ENCODE results near the gene TXNRD2.
"Not testable (repeated sequence)": the region's sequence is repeated elsewhere in the genome, so short reads cannot be mapped to it uniquely, and the experiment has no call there.

Gene TXNRD2

DNA sequence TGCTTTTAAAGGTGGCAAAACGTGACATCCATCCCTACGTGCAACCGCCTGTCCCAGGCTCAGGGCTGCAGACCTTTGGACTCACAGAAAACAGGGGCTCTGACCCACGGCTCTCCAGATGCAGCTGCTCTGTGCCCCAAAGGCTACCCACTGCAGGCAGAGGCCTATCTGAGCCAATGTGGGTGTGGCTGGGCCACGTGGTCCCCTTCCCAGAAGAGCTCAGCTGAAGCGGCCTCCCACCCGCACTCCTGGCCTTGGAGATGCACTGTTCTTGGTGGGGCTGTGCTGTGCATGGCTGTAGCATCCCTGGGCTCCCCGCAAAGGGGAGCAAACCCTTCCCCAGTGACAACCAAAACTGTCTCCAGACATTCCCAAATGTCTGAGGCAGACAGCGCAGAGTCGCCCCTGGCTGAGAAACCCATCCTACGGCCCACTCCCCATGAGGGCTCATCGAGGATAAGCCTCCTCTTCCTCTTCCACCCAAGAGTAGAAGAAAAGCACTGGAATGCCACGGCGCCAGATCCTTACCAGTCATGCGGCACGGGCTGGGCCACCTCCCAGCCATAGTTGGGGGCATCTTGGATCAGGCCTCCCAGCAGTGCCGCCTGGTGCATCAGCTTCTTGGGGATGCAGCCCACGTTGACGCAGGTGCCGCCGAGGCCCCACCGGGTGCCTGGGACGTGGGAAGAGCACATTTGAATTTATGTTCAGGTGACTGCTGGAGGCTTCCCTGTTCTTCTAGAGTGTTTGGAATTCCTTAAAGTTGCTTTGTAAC lies 23.1 kb downstream of the TXNRD2 start:
- DNase-seq: no peak

GRCh38 chr22:19917389-19918138 lies 24.1 kb downstream of the TXNRD2 start:
- no peak for DNase-seq

- DNase-seq: no peak
Measured at GRCh38 chr22:19916941-19917340, 24.7 kb downstream of the TXNRD2 start.

- no peak for DNase-seq
Measured at GRCh38 chr22:19916006-19916405, 25.6 kb downstream of the TXNRD2 start.

- DNase-seq: no peak
Measured at GRCh38 chr22:19915287-19915954, 26.2 kb downstream of the TXNRD2 start.

GRCh38 chr22:19914201-19914943 lies 27.2 kb downstream of the TXNRD2 start:
- DNase-seq: no peak

GRCh38 chr22:19913337-19913936 lies 28.2 kb downstream of the TXNRD2 start:
- no peak for DNase-seq

DNA sequence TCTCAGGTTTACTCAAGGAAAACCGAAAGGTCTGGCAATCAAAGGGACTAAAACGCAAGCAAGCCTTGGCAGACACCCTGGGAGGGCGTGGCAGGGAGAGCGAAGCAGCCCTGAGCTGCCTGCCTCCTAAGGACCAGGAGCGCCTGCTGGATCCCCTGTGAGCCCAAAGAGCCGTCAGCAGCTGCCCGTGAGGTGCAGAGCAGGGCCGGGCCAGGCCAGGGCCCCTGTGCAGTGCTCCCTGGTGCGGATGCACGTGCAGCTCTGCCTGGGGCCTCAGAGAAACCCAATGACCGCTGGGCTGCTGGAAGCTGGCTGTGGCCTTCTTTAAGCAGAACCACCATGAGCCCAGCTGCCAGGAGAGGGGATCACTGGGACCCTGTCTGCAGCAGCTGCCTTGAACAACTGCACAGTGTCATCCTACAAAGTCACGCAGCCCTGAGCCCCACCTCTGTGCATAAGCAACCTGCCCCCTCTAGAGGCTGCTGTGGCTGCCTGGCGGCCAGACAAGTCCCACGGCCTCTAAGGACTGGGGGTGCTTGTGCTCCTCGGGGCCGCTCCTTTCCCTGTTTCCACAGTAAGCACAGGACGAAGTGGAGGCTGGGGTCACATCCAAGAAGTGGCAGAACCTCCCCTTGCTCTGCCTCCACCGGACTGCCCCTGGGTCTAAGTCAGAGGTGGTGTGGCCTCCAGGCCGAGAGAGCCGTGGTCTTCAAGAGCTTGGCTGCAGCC lies 29.2 kb downstream of the TXNRD2 start:
- no peak for DNase-seq

DNA sequence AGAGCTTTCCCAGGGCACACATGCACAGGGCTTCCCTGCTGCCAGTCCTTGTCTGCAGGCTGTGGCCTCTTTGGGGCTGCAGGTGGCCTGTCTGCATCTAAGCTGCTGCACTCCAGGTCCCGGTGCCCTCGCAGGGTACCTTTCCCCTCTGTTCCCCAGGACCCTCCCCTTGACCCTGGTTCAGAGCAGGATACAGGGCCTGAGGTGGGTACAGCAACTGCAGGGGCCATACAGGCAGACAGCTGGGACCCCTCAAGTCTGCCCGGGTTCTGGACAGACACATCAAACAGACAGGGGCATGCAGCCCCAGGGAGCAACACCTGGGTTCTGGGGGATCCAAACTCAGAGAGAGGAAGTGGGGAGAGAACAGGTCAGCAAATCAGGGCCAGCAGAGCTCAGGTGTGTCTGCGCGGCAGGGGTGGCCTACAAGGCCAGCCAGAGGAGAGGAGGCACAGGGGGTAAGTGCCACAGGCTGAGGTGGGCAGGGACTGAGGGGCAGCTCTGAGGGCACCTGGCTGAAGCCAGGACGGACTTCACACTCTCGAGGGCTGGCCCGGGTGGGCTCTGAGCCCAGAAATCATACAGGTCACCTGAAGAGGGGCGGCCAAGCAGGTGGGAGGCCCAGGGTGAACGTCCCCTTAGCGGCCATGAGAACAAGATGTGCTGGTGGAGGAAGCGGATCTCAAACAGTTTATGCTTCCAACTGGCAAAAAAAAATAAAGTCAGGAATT lies 29.9 kb downstream of the TXNRD2 start:
- no peak for DNase-seq

DNA sequence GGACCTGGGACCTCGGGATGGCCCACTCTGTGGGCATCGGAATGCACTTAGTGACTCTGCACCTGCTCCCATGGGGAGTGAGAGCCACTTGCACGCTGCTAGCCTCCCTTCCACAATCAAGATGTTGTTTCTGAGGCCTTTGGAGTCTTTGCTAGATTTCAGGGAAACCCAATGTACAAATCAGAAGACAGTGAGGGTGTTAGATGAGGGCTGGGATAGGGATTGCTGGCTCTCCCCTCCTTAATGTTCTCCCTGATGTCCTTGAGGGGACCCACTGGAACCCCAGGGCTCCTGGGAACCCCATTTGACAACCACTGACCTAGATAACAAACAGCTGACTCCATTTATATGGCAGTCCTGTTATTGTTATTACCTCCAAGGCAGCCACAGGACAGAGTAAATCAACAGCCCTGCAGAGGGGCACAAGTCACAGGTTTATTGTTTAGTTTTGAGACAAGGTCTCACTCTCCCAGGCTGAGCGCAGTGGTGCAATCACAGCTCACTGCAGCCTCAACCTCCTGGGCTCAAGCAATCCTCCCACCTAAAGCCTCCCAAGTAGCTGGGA lies 31.4 kb downstream of the TXNRD2 start:
- no peak for DNase-seq

- DNase-seq: peak; percentile 78
Measured at GRCh38 chr22:19909350-19910179, 32.1 kb downstream of the TXNRD2 start.

DNA sequence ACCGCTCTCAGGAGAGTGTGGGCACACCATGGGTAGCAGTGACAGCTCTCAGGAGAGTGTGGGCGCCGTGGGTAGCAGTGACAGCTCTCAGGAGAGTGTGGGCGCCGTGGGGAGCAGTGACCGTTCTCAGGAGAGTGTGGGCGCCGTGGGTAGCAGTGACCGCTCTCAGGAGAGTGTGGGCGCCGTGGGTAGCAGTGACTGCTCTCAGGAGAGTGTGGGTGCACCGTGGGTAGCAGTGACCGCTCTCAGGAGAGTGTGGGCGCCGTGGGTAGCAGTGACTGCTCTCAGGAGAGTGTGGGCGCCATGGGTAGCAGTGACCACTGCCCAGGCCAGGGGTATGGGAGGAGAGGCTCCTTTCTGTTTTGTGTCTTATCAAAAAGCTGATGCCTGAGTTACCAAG lies 33.7 kb downstream of the TXNRD2 start:
- not testable (repeated sequence) for DNase-seq

DNA sequence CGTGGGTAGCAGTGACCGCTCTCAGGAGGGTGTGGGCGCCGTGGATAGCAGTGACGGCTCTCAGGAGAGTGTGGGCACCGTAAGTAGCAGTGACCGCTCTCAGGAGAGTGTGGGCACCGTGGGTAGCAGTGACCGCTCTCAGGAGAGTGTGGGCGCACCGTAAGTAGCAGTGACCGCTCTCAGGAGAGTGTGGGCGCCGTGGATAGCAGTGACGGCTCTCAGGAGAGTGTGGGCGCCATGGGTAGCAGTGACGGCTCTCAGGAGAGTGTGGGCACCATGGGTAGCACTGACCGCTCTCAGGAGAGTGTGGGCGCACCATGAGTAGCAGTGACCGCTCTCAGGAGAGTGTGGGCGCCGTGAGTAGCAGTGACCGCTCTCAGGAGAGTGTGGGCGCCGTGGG lies 34.8 kb downstream of the TXNRD2 start:
- DNase-seq: not testable (repeated sequence)

DNA sequence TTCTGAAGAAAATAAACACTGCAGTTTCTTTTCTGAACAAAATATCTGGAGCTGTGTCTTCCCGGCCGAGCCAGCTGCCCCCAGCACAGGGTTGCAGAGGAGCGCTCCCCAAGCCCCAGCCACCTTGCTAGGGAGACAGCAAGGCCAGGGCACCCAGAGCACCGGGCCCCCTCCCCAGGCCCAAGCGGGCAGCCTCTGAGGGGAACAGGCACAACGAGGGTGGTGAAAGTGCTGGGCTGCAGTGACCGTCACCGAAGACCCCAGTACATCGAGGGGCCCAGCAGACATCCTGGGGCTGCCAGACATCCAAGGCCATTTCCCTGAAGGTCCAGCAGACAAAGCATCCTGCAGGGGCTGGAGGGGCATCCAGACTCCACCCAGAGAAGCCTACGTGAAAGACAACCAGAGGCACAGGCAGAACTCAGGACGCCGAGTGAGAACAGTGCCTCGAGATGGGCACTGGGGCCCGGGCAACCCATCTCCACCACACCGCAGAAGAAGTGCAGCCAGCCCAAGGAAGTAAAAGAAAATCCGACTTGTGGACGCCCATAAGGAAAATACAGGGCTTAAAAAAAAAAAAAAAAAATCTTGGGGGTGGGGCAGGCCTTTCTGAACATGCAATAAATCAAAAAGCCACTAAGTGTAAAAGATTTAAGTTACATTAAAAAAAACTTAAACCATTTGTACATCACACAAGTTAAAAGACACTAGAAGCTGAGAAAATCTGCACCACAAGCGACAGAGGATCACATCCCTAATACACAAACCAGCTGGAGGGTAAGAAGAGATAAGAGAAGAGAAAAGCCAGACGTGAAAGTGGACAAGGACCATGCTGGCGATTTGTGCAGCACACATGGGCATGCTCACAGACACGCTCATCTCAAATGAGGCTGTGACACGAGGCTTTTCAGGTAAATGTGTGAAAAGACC lies 36.0 kb downstream of the TXNRD2 start:
- no peak for DNase-seq

GRCh38 chr22:19904935-19905334 lies 36.7 kb downstream of the TXNRD2 start:
- no peak for DNase-seq

GRCh38 chr22:19904174-19904856 lies 37.3 kb downstream of the TXNRD2 start:
- DNase-seq: no peak

DNA sequence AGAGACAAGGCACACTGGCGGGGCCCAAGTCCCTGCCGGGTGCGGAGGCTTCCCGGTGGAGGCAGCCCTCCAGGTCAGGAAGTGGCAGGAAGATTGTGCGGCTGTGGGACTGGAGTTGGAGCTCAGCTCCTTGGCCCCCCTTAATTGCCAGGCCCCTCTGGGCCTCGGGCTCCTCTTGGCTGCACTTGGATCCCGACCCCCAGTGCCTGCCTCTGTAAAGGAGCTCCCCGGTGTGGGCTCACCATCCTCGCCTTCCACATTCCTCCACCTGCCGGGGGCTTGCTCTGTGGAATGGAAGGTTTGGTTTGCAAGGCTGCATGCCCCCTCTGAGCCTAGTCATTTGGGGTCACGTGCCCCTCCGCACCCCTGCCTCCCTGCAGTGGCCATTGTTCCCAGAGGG lies 38.1 kb downstream of the TXNRD2 start:
- DNase-seq: no peak

DNA sequence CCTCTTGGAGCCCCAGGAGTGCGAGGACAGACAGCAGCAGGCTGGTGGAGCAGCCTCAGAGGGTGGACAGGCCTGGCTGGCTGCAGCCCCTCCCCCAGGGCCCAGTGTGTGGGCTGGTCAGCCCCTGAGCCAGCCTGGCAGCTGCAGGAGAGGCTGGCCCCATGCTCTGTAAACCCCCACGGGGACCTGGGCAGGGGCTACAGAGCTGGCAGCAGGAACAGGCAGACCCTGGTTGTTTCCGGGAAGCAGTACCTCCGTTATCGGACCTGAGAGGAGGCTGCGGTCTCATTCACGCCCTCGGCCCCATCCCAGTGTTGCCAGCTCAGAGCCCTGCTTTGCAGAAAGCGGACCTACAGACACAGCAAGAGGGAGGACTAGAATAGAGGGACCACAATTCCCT lies 38.6 kb downstream of the TXNRD2 start:
- no peak for DNase-seq
